ENCODE data around the gene CXCL11. TPM values are rescaled to one million over a fixed set of nuclear protein-coding genes. Genes with fewer than 3 reads are reported as not detected.

The CXCL11 gene
- polyA plus RNA-seq, 1 donor (not counting 4 experiments of a cell fraction or from before 2014, with no cell fraction given) = 0.93 TPM

- FAIRE-seq = no peak
These were observed 22.4 kb upstream of the CXCL11 start for GRCh38 chr4:76058302-76058701.

GRCh38 chr4:76055421-76055820 lies 19.6 kb upstream of the CXCL11 start:
- dilution Hi-C loops (cut with MboI; ENCODE audit: extremely low pct_ligation_motif_present, low sequenced_read_pairs) = no loop called here
- H3K27ac ChIP-seq (ENCODE audit: control insufficient read depth, insufficient read depth, low read length) = no peak overlapping the region
- no peak overlapping the region for H3K4me3 ChIP-seq (ENCODE audit: control insufficient read depth in 2 of 3, extremely low read depth in 1 of 3, insufficient read depth in 2 of 3, low read depth in 1 of 3, low read length in 3 of 3)
- H3K9me3 ChIP-seq (ENCODE audit: control insufficient read depth, low read depth, low read length) = no peaks in the 10 kb centered on the region
- H3K9me1 ChIP-seq (ENCODE audit: control insufficient read depth, extremely low read depth, insufficient read depth, low read length) = no peaks in the 10 kb centered on the region
- no peak for TF ChIP-seq CTCF (optimal IDR thresholded peaks at IDR 0.05 in 1 of 3, IDR thresholded peaks at IDR 0.05 in 1 of 3, conservative IDR thresholded peaks at IDR 0.05 in 1 of 3; ENCODE audit: extremely low read depth in 1 of 3, insufficient read depth in 2 of 3, low read length in 3 of 3)
- no peak for TF ChIP-seq EZH2 (IDR thresholded peaks at IDR 0.05; ENCODE audit: low read length)
- H2AFZ ChIP-seq (ENCODE audit: control insufficient read depth, low read length) = no peak overlapping the region
- no peaks in the 10 kb centered on the region for H3K79me2 ChIP-seq (ENCODE audit: control insufficient read depth, insufficient read depth, low read length)
- H3K27me3 ChIP-seq (ENCODE audit: control insufficient read depth, extremely low read depth, insufficient read depth, low read length) = no peaks in the 10 kb centered on the region
- no peaks in the 10 kb centered on the region for H4K20me1 ChIP-seq (ENCODE audit: control insufficient read depth, extremely low read depth, insufficient read depth, low read length)
- no peak for DNase-seq (ENCODE audit: low read depth, low spot score)
- no peak for FAIRE-seq
- peaks cover 22% of the 10 kb centered on the region for H3K4me1 ChIP-seq (ENCODE audit: control insufficient read depth, extremely low read depth, insufficient read depth, low read length)
- no peak overlapping the region for H3K4me2 ChIP-seq (ENCODE audit: control insufficient read depth, extremely low read depth, insufficient read depth, low read depth, low read length)
- no peaks in the 10 kb centered on the region for H3K36me3 ChIP-seq (ENCODE audit: control insufficient read depth in 2 of 2, extremely low read depth in 1 of 2, insufficient read depth in 2 of 2, low read length in 2 of 2)
- H3K9ac ChIP-seq (ENCODE audit: control insufficient read depth, extremely low read depth, insufficient read depth, low read length) = no peak overlapping the region

More at GRCh38 chr4:76058302-76058701, 22.4 kb upstream of the CXCL11 start:
- Histone ChIP-seq H3K27ac (ENCODE audit: control insufficient read depth, insufficient read depth, low read length) (no peak overlapping the region), H3K4me2 (ENCODE audit: control insufficient read depth, extremely low read depth, insufficient read depth, low read depth, low read length) (peak overlapping the region; percentile 74), H3K4me3 (ENCODE audit: control insufficient read depth in 2 of 3, extremely low read depth in 1 of 3, insufficient read depth in 2 of 3, low read depth in 1 of 3, low read length in 3 of 3) (no peak overlapping the region), H3K79me2 (ENCODE audit: control insufficient read depth, insufficient read depth, low read length) (no peaks in the 10 kb centered on the region), H3K4me1 (ENCODE audit: control insufficient read depth, extremely low read depth, insufficient read depth, low read length) (peaks cover 26% of the 10 kb centered on the region), H3K9ac (ENCODE audit: control insufficient read depth, extremely low read depth, insufficient read depth, low read length) (no peak overlapping the region), H3K27me3 (ENCODE audit: control insufficient read depth, extremely low read depth, insufficient read depth, low read length) (no peaks in the 10 kb centered on the region), H3K36me3 (ENCODE audit: control insufficient read depth in 2 of 2, extremely low read depth in 1 of 2, insufficient read depth in 2 of 2, low read length in 2 of 2) (no peaks in the 10 kb centered on the region), H3K9me3 (ENCODE audit: control insufficient read depth, low read depth, low read length) (no peaks in the 10 kb centered on the region), H4K20me1 (ENCODE audit: control insufficient read depth, extremely low read depth, insufficient read depth, low read length) (no peaks in the 10 kb centered on the region), H2AFZ (ENCODE audit: control insufficient read depth, low read length) (no peak overlapping the region), H3K9me1 (ENCODE audit: control insufficient read depth, extremely low read depth, insufficient read depth, low read length) (no peaks in the 10 kb centered on the region)
- dilution Hi-C loops (cut with MboI; ENCODE audit: extremely low pct_ligation_motif_present, low sequenced_read_pairs) = no loop called here
- no peak for DNase-seq (ENCODE audit: low read depth, low spot score)
- no peak for TF ChIP-seq CTCF (optimal IDR thresholded peaks at IDR 0.05 in 1 of 3, IDR thresholded peaks at IDR 0.05 in 1 of 3, conservative IDR thresholded peaks at IDR 0.05 in 1 of 3; ENCODE audit: extremely low read depth in 1 of 3, insufficient read depth in 2 of 3, low read length in 3 of 3)
- TF ChIP-seq EZH2 (IDR thresholded peaks at IDR 0.05; ENCODE audit: low read length) = no peak

All from keratinocyte (primary cell).